ENCODE results near the gene KIF7.

- TF ChIP-seq CTCF (IDR thresholded peaks at IDR 0.05) (no peak), POLR2A (IDR thresholded peaks at IDR 0.05) (no peak)
Observed at GRCh38 chr15:89680282-89680873, 25.1 kb upstream of the KIF7 start.
